Thyroid gland (tissue), 4 donors: ENCODE results near the gene FOSL1. TPM values are rescaled to one million over a fixed set of nuclear protein-coding genes. Genes with fewer than 3 reads are reported as not detected.

Source experiments
- DNase-seq, 2 donors: peaks; one replicate each; pipeline ENCODE4 v3.0.0-alpha.2; 2019
- H3K27ac ChIP-seq, 3 donors: fragments of 200-600 bp; sonication (generic); 1 replicate in 2 of 3; 2 replicates in 1 of 3; pipeline ENCODE4 v1.5.1; 2016 to 2019; ENCODE audit warnings: mild to moderate bottlenecking in 1 of 3, moderate library complexity in 1 of 3
- H3K27me3 ChIP-seq: fragments of 200-600 bp; sonication (generic); one replicate; pipeline ENCODE4 v1.5.1; 2019
- H3K36me3 ChIP-seq, 2 donors: fragments of 200-600 bp; sonication (generic); one replicate each; pipeline ENCODE4 v1.5.1; 2016 to 2019
- H3K4me1 ChIP-seq, 2 donors: fragments of 200-600 bp; sonication (generic); one replicate each; pipeline ENCODE4 v1.5.1; 2017 to 2019
- H3K4me3 ChIP-seq, 3 donors: fragments of 200-600 bp; sonication (generic); replicated peaks in 1 of 3; 1 replicate in 2 of 3; 2 replicates in 1 of 3; pipeline ENCODE4 v1.5.1; 2016; ENCODE audit warnings: mild to moderate bottlenecking in 1 of 3
- H3K9me3 ChIP-seq: fragments of 200-600 bp; sonication (generic); one replicate; pipeline ENCODE4 v1.5.1; 2017
- CTCF ChIP-seq, 6 experiments: fragments of 200-600 bp in 3 of 6; fragments of 450-650 bp in 3 of 6; sonication (generic) in 3 of 6; IDR thresholded peaks; one replicate each; pipeline ENCODE4 v1.5.1; 2016 to 2019; ENCODE audit warnings: antibody characterized with exemption in 6 of 6, mild to moderate bottlenecking in 2 of 6, inconsistent platforms in 1 of 6, moderate library complexity in 1 of 6
- POLR2A ChIP-seq, 2 donors: fragments of 450-650 bp; IDR thresholded peaks; one replicate each; pipeline ENCODE4 v1.6.1; 2017; ENCODE audit warnings: antibody characterized with exemption in 2 of 2, mild to moderate bottlenecking in 2 of 2, moderate library complexity in 1 of 2
- WGBS, 2 donors: methylation state at CpG; one replicate each; pipeline ENCODE4 v1.1.5; 2017; 5-methylcytosine and 5-hydroxymethylcytosine counted together
- intact Hi-C: fragments of 100-400 bp; cut with DNase I; formaldehyde crosslinking; loops from one replicate; pipeline ENCODE4 v1.15.1; 2023
- total RNA-seq, 4 donors: library from RNA; depleted of rRNA; stranded (reverse); fragments of >200 nt; gene quantifications; one replicate each; pipeline ENCODE4 v1.2.3, GENCODE V29; 2016

FOSL1 gene
- total RNA-seq, 4 donors from 2014 or later, result 0.33 to 1.6 (median 1.5) TPM

GRCh38 chr11:65883786-65884715 is 16.1 kb downstream of the FOSL1 start:
- H3K27ac ChIP-seq, result no peak overlapping the region
- peaks cover 13 to 14% of the 10 kb centered on the region in 2 donors for H3K4me1 ChIP-seq
- 87 to 88% methylated on average over 23 to 28 of the region's 28 CpGs for WGBS, 2 donors
- DNase-seq, result no peak
- no peaks in the 10 kb centered on the region for H3K9me3 ChIP-seq
- intact Hi-C loops, result loop anchor here (5.0 kb wide), 1 partner anchor 83 kb away; no protein-coding TSS in a partner anchor
- no peaks in the 10 kb centered on the region for H3K27me3 ChIP-seq
- TF ChIP-seq POLR2A (IDR thresholded peaks at IDR 0.05) (no peak), CTCF (IDR thresholded peaks at IDR 0.05) (no peak)
- H3K36me3 ChIP-seq, result peaks cover 12 to 16% of the 10 kb centered on the region in 2 donors
- H3K4me3 ChIP-seq, result no peak overlapping the region

GRCh38 chr11:65883058-65883761 is 17.0 kb downstream of the FOSL1 start:
- no peak for TF ChIP-seq CTCF (IDR thresholded peaks at IDR 0.05)
- TF ChIP-seq POLR2A (IDR thresholded peaks at IDR 0.05), result no peak
- intact Hi-C loops, result loop anchor here (5.0 kb wide), 1 partner anchor 84 kb away; no protein-coding TSS in a partner anchor
- H3K36me3 ChIP-seq, result peaks cover 12 to 16% of the 10 kb centered on the region in 2 donors
- no peaks in the 10 kb centered on the region for H3K27me3 ChIP-seq
- no peak overlapping the region for H3K4me3 ChIP-seq
- H3K27ac ChIP-seq, result no peak overlapping the region
- H3K9me3 ChIP-seq, result no peaks in the 10 kb centered on the region
- WGBS, 2 donors, result 94 to 97% methylated on average over 13 of the region's 13 CpGs
- H3K4me1 ChIP-seq, result peaks cover 8 to 9% of the 10 kb centered on the region in 2 donors
- DNase-seq, result no peak

- no peak overlapping the region for H3K27ac ChIP-seq
- peaks cover 12 to 16% of the 10 kb centered on the region in 2 donors for H3K36me3 ChIP-seq
- no peaks in the 10 kb centered on the region for H3K27me3 ChIP-seq
- no peak for DNase-seq
- TF ChIP-seq CTCF (IDR thresholded peaks at IDR 0.05) (no peak), POLR2A (IDR thresholded peaks at IDR 0.05) (no peak)
- peaks cover 2 to 4% of the 10 kb centered on the region in 2 donors for H3K4me1 ChIP-seq
- intact Hi-C loops, result loop anchor here (5.0 kb wide), 1 partner anchor 85 kb away; no protein-coding TSS in a partner anchor
- H3K4me3 ChIP-seq, result no peak overlapping the region
- 86 to 90% methylated on average over 21 to 25 of the region's 30 CpGs for WGBS, 2 donors
- H3K9me3 ChIP-seq, result no peaks in the 10 kb centered on the region
Observed at GRCh38 chr11:65882120-65883057, 17.8 kb downstream of the FOSL1 start.

- Histone ChIP-seq H3K4me1 (no peaks in the 10 kb centered on the region), H3K36me3 (peaks cover 10 to 16% of the 10 kb centered on the region in 2 donors), H3K27ac (no peak overlapping the region), H3K27me3 (no peaks in the 10 kb centered on the region), H3K9me3 (no peaks in the 10 kb centered on the region), H3K4me3 (no peak overlapping the region)
- WGBS, 2 donors, result 87 to 88% methylated on average over 5 to 7 of the region's 7 CpGs
- intact Hi-C loops, result loop anchor here (5.0 kb wide), 1 partner anchor 86 kb away; no protein-coding TSS in a partner anchor
- TF ChIP-seq CTCF (IDR thresholded peaks at IDR 0.05) (no peak), POLR2A (IDR thresholded peaks at IDR 0.05) (no peak)
- no peak for DNase-seq
Observed at GRCh38 chr11:65880844-65881421, 19.3 kb downstream of the FOSL1 start.
